ENCODE results near the gene SASH3.

The SASH3 gene

DNA sequence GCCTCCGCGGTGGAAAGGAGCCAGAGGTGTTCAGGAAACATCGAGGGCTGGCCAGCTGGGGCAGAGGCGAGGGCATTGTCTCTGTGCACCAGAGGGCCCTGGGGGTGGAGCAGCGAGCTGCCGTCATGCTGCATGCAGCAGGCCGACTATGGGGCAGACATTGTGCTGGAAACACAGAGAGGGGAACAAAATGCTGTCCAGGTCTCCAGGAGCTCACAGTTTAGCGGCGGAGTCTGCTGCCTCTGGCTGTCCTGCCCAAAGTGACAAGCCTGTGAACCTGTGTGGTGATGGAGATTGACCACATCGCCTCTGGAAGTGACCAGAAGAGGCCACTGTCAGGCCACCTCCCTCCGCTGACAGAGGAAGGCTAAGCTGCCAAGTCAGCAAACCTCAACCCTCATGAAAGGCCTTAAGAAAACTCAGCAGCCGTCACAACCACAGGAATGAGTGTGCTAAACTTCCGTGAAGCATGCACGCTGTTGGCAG lies 20.1 kb upstream of the SASH3 start:
- Histone ChIP-seq H2BK15ac (ENCODE audit: low read length) (no peak overlapping the region), H3K79me1 (ENCODE audit: low read depth, low read length) (no peaks in the 10 kb centered on the region), H2BK120ac (ENCODE audit: low read depth, low read length) (no peak overlapping the region), H2AK5ac (ENCODE audit: low read depth, low read length) (no peak overlapping the region), H3K23ac (ENCODE audit: low read depth, low read length, poor library complexity) (no peak overlapping the region), H3K9ac (ENCODE audit: low read depth, low read length, poor library complexity) (no peak overlapping the region), H2BK5ac (ENCODE audit: low read length) (no peak overlapping the region), H3K9me3 (replicated peaks in 1 of 2; ENCODE audit: control insufficient read depth in 2 of 2, insufficient read depth in 1 of 2, low read depth in 1 of 2, low read length in 2 of 2) (no peaks in the 10 kb centered on the region), H3K4me2 (ENCODE audit: insufficient read depth, low read length, poor library complexity, severe bottlenecking) (no peak overlapping the region), H2AFZ (ENCODE audit: low read length) (peak overlapping the region; percentile 75), H3K27ac (replicated peaks; ENCODE audit: low read length) (no peak overlapping the region), H3K4me3 (ENCODE audit: low read length in 2 of 2) (no peak overlapping the region), H3K36me3 (replicated peaks in 1 of 2; ENCODE audit: control insufficient read depth in 2 of 2, insufficient read depth in 2 of 2, low read length in 2 of 2) (no peaks in the 10 kb centered on the region), H2BK12ac (ENCODE audit: low read length) (no peak overlapping the region), H3K4me1 (ENCODE audit: control insufficient read depth in 2 of 2, insufficient read depth in 1 of 2, low read depth in 1 of 2, low read length in 2 of 2) (peaks cover 2 to 3% of the 10 kb centered on the region in 2 donors), H4K91ac (ENCODE audit: low read depth, low read length, poor library complexity) (peak overlapping the region; percentile 38), H3K14ac (ENCODE audit: low read length) (no peak overlapping the region), H4K8ac (ENCODE audit: low read depth, low read length) (no peak overlapping the region), H3K18ac (ENCODE audit: low read length) (no peak overlapping the region), H3K27me3 (ENCODE audit: control insufficient read depth in 3 of 3, insufficient read depth in 3 of 3, low read depth in 1 of 3, low read length in 3 of 3) (peaks cover 0 to 3% (median 0%) of the 10 kb centered on the region in 3 experiments), H3K4ac (ENCODE audit: low read length) (no peak overlapping the region)
- no peak for DNase-seq (ENCODE audit: low spot score)
- WGBS, 2 donors (ENCODE audit: extremely low coverage in 2 of 2, insufficient read length in 2 of 2, insufficient replicate concordance in 1 of 2): no CpG with 5 or more reads among the region's 14 CpGs

DNA sequence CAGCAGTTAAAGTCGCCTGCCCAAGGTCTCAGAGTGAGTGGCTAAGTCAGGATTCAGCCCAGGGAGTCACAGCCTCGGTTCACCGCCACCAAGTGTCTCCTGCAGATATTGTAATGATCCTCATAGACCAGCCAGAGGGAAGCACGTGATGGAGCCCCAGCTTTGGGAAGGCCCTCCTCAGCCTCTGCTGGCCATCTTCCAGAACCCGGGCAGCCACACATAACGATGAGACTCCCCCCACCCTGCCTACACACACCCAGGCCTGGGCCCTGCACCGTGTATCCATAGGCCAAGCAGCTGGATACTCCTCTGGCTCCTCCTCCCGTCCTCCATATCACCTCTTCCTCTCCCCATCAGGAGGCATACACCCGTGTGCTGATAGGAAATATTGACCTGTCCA lies 19.6 kb upstream of the SASH3 start:
- no peaks in the 10 kb centered on the region for H3K36me3 ChIP-seq (replicated peaks in 1 of 2; ENCODE audit: control insufficient read depth in 2 of 2, insufficient read depth in 2 of 2, low read length in 2 of 2)
- H3K14ac ChIP-seq (ENCODE audit: low read length): no peak overlapping the region
- no peak overlapping the region for H2BK15ac ChIP-seq (ENCODE audit: low read length)
- no peak overlapping the region for H2AK5ac ChIP-seq (ENCODE audit: low read depth, low read length)
- no peak overlapping the region for H3K9ac ChIP-seq (ENCODE audit: low read depth, low read length, poor library complexity)
- H2BK12ac ChIP-seq (ENCODE audit: low read length): no peak overlapping the region
- H3K4me2 ChIP-seq (ENCODE audit: insufficient read depth, low read length, poor library complexity, severe bottlenecking): no peak overlapping the region
- DNase-seq (ENCODE audit: low spot score): no peak
- H3K23ac ChIP-seq (ENCODE audit: low read depth, low read length, poor library complexity): no peak overlapping the region
- no peak overlapping the region for H4K8ac ChIP-seq (ENCODE audit: low read depth, low read length)
- peak overlapping the region; percentile 75 for H2AFZ ChIP-seq (ENCODE audit: low read length)
- peaks cover 2 to 3% of the 10 kb centered on the region in 2 donors for H3K4me1 ChIP-seq (ENCODE audit: control insufficient read depth in 2 of 2, insufficient read depth in 1 of 2, low read depth in 1 of 2, low read length in 2 of 2)
- H3K9me3 ChIP-seq (replicated peaks in 1 of 2; ENCODE audit: control insufficient read depth in 2 of 2, insufficient read depth in 1 of 2, low read depth in 1 of 2, low read length in 2 of 2): no peaks in the 10 kb centered on the region
- WGBS, 2 donors (ENCODE audit: extremely low coverage in 2 of 2, insufficient read length in 2 of 2, insufficient replicate concordance in 1 of 2): no CpG with 5 or more reads among the region's 9 CpGs
- H2BK120ac ChIP-seq (ENCODE audit: low read depth, low read length): no peak overlapping the region
- H3K27me3 ChIP-seq (ENCODE audit: control insufficient read depth in 3 of 3, insufficient read depth in 3 of 3, low read depth in 1 of 3, low read length in 3 of 3): peaks cover 0 to 3% (median 0%) of the 10 kb centered on the region in 3 experiments
- H3K79me1 ChIP-seq (ENCODE audit: low read depth, low read length): no peaks in the 10 kb centered on the region
- no peak overlapping the region for H2BK5ac ChIP-seq (ENCODE audit: low read length)
- H3K4me3 ChIP-seq (ENCODE audit: low read length in 2 of 2): no peak overlapping the region
- no peak overlapping the region for H3K4ac ChIP-seq (ENCODE audit: low read length)
- no peak overlapping the region for H3K27ac ChIP-seq (replicated peaks; ENCODE audit: low read length)
- peak overlapping the region; percentile 38 for H4K91ac ChIP-seq (ENCODE audit: low read depth, low read length, poor library complexity)
- H3K18ac ChIP-seq (ENCODE audit: low read length): no peak overlapping the region

DNA sequence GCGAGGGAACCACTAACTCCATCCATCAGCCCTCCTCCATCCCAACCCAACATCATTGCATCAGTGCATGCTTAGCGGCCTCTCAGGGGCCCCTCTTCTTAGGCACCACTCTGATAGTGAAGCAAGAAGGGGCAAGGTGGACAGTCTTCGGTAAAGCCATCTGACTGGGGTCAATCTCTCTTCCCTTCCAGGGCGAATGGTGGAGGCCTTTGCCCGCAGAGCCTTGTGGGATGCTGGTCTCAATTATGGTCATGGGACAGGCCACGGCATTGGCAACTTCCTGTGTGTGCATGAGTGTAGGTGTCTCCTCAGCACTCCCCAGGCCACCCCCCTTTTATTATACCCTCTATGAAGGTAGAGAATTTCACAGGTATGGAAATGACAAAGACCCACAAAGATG lies 18.8 kb upstream of the SASH3 start:
- no peak overlapping the region for H3K9ac ChIP-seq (ENCODE audit: low read depth, low read length, poor library complexity)
- H3K23ac ChIP-seq (ENCODE audit: low read depth, low read length, poor library complexity): no peak overlapping the region
- no peak overlapping the region for H2AK5ac ChIP-seq (ENCODE audit: low read depth, low read length)
- no peak overlapping the region for H4K91ac ChIP-seq (ENCODE audit: low read depth, low read length, poor library complexity)
- H3K4ac ChIP-seq (ENCODE audit: low read length): no peak overlapping the region
- H2BK12ac ChIP-seq (ENCODE audit: low read length): no peak overlapping the region
- H3K36me3 ChIP-seq (replicated peaks in 1 of 2; ENCODE audit: control insufficient read depth in 2 of 2, insufficient read depth in 2 of 2, low read length in 2 of 2): no peaks in the 10 kb centered on the region
- H2BK15ac ChIP-seq (ENCODE audit: low read length): no peak overlapping the region
- no peak overlapping the region for H2AFZ ChIP-seq (ENCODE audit: low read length)
- no peak overlapping the region for H3K14ac ChIP-seq (ENCODE audit: low read length)
- peaks cover 0 to 3% (median 0%) of the 10 kb centered on the region in 3 experiments for H3K27me3 ChIP-seq (ENCODE audit: control insufficient read depth in 3 of 3, insufficient read depth in 3 of 3, low read depth in 1 of 3, low read length in 3 of 3)
- no peak overlapping the region for H4K8ac ChIP-seq (ENCODE audit: low read depth, low read length)
- no peaks in the 10 kb centered on the region for H3K79me1 ChIP-seq (ENCODE audit: low read depth, low read length)
- no peak overlapping the region for H3K4me2 ChIP-seq (ENCODE audit: insufficient read depth, low read length, poor library complexity, severe bottlenecking)
- no peak overlapping the region for H3K27ac ChIP-seq (replicated peaks; ENCODE audit: low read length)
- no CpG with 5 or more reads among the region's 6 CpGs for WGBS, 2 donors (ENCODE audit: extremely low coverage in 2 of 2, insufficient read length in 2 of 2, insufficient replicate concordance in 1 of 2)
- H3K9me3 ChIP-seq (replicated peaks in 1 of 2; ENCODE audit: control insufficient read depth in 2 of 2, insufficient read depth in 1 of 2, low read depth in 1 of 2, low read length in 2 of 2): no peaks in the 10 kb centered on the region
- no peak overlapping the region for H3K18ac ChIP-seq (ENCODE audit: low read length)
- no peak overlapping the region for H2BK5ac ChIP-seq (ENCODE audit: low read length)
- DNase-seq (ENCODE audit: low spot score): no peak
- H3K4me3 ChIP-seq (ENCODE audit: low read length in 2 of 2): no peak overlapping the region
- H3K4me1 ChIP-seq (ENCODE audit: control insufficient read depth in 2 of 2, insufficient read depth in 1 of 2, low read depth in 1 of 2, low read length in 2 of 2): peaks cover 2 to 3% of the 10 kb centered on the region in 2 donors
- no peak overlapping the region for H2BK120ac ChIP-seq (ENCODE audit: low read depth, low read length)

DNA sequence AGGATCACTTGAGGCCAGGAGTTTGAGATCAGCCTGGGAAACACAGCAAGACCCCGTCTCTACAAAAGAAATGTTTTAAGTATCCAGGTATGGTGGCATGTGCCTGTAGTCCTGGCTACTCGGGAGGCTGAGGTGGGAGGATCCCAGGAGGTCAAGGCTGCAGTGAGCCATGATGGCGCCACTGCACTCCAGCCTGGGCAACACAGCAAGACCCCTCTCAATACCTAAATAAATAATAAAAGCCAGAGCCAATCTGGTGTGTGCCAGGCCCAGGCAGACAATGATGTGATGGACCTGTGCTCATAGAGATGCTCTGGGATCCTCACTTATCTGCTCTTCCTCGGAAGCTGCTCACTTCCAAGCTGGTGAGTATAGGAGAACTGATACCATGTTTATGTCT lies 18.2 kb upstream of the SASH3 start:
- Histone ChIP-seq H3K27ac (replicated peaks; ENCODE audit: low read length) (no peak overlapping the region), H2BK15ac (ENCODE audit: low read length) (no peak overlapping the region), H3K23ac (ENCODE audit: low read depth, low read length, poor library complexity) (no peak overlapping the region), H3K36me3 (replicated peaks in 1 of 2; ENCODE audit: control insufficient read depth in 2 of 2, insufficient read depth in 2 of 2, low read length in 2 of 2) (no peaks in the 10 kb centered on the region), H3K4ac (ENCODE audit: low read length) (no peak overlapping the region), H4K8ac (ENCODE audit: low read depth, low read length) (no peak overlapping the region), H3K27me3 (ENCODE audit: control insufficient read depth in 3 of 3, insufficient read depth in 3 of 3, low read depth in 1 of 3, low read length in 3 of 3) (peaks cover 0 to 3% (median 0%) of the 10 kb centered on the region in 3 experiments), H2AK5ac (ENCODE audit: low read depth, low read length) (no peak overlapping the region), H3K18ac (ENCODE audit: low read length) (no peak overlapping the region), H2BK12ac (ENCODE audit: low read length) (no peak overlapping the region), H3K14ac (ENCODE audit: low read length) (no peak overlapping the region), H3K79me1 (ENCODE audit: low read depth, low read length) (no peaks in the 10 kb centered on the region), H3K9me3 (replicated peaks in 1 of 2; ENCODE audit: control insufficient read depth in 2 of 2, insufficient read depth in 1 of 2, low read depth in 1 of 2, low read length in 2 of 2) (no peaks in the 10 kb centered on the region), H3K4me1 (ENCODE audit: control insufficient read depth in 2 of 2, insufficient read depth in 1 of 2, low read depth in 1 of 2, low read length in 2 of 2) (peaks cover 2 to 3% of the 10 kb centered on the region in 2 donors), H3K4me3 (ENCODE audit: low read length in 2 of 2) (no peak overlapping the region), H2BK120ac (ENCODE audit: low read depth, low read length) (no peak overlapping the region), H3K4me2 (ENCODE audit: insufficient read depth, low read length, poor library complexity, severe bottlenecking) (no peak overlapping the region), H2BK5ac (ENCODE audit: low read length) (no peak overlapping the region), H4K91ac (ENCODE audit: low read depth, low read length, poor library complexity) (no peak overlapping the region), H2AFZ (ENCODE audit: low read length) (no peak overlapping the region), H3K9ac (ENCODE audit: low read depth, low read length, poor library complexity) (no peak overlapping the region)
- no peak for DNase-seq (ENCODE audit: low spot score)
- no CpG with 5 or more reads among the region's 4 CpGs for WGBS, 2 donors (ENCODE audit: extremely low coverage in 2 of 2, insufficient read length in 2 of 2, insufficient replicate concordance in 1 of 2)

Measured in neuronal stem cell (in vitro differentiated cells).